Gastrocnemius medialis (tissue), 4 donors: ENCODE results near the gene GPRC5D.

Experiments
- POLR2A ChIP-seq, 2 donors: fragments of 450-650 bp; IDR thresholded peaks; one replicate each; pipeline ENCODE4 v1.6.1; 2017; ENCODE audit warnings: antibody characterized with exemption in 2 of 2, mild to moderate bottlenecking in 2 of 2, moderate library complexity in 2 of 2
- TF ChIP-seq, protein P1 (sequence below), 5 experiments: fragments of 450-650 bp in 3 of 5; fragments of 200-600 bp in 2 of 5; sonication (generic) in 2 of 5; IDR thresholded peaks in 4 of 5; conservative IDR thresholded peaks in 1 of 5; 1 replicate in 4 of 5; 2 replicates in 1 of 5; pipeline ENCODE4 v1.5.1; 2016 to 2019; ENCODE audit warnings: antibody characterized with exemption in 5 of 5, mild to moderate bottlenecking in 3 of 5, moderate library complexity in 3 of 5

DNA sequence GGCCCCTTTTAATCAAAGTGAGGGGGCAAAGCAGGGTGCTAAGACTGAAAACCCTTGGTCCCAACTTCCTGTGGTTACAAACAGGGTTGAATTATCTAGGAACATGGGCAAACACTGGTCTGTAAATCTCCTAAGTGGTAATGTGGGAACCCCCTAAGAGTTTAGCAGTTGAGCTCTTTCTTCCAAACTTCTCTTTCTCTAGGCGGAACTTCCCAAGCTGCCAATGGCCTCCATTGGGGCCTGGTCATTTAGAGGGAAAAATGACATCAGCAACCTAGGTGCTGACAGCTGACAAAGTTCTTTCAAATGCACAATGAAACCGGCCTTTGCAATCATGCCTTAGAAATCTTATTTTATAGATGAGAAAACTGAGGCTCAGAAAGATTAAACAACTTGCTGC, 30.4 kb upstream of the GPRC5D start:
- TF ChIP-seq, protein P1, sequence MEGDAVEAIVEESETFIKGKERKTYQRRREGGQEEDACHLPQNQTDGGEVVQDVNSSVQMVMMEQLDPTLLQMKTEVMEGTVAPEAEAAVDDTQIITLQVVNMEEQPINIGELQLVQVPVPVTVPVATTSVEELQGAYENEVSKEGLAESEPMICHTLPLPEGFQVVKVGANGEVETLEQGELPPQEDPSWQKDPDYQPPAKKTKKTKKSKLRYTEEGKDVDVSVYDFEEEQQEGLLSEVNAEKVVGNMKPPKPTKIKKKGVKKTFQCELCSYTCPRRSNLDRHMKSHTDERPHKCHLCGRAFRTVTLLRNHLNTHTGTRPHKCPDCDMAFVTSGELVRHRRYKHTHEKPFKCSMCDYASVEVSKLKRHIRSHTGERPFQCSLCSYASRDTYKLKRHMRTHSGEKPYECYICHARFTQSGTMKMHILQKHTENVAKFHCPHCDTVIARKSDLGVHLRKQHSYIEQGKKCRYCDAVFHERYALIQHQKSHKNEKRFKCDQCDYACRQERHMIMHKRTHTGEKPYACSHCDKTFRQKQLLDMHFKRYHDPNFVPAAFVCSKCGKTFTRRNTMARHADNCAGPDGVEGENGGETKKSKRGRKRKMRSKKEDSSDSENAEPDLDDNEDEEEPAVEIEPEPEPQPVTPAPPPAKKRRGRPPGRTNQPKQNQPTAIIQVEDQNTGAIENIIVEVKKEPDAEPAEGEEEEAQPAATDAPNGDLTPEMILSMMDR (IDR thresholded peaks at IDR 0.05 in 4 of 5, conservative IDR thresholded peaks at IDR 0.05 in 1 of 5): no peak
- no peak for TF ChIP-seq POLR2A (IDR thresholded peaks at IDR 0.05)
